Activated T-helper 1 cell treated with anti-CD3 and anti-CD28 coated beads, Interleukin-2, amount 50 U/mL, for 16 hours (primary cell): ENCODE results near the gene PDE2A.

Experiments used
- DNase-seq, 2 donors: peaks; one replicate each; pipeline ENCODE4 v3.0.0-alpha.2; 2020; ENCODE audit warnings: low read depth in 1 of 2, low spot score in 1 of 2

Gene PDE2A

GRCh38 chr11:72673943-72674828 lies at the start of gene PDE2A:
PDE2A (minus strand) TSS chr11:72674422; CDS start chr11:72674207, 215 bp downstream.
- DNase-seq, result no peak

- no peak for DNase-seq
These were observed 49.3 kb upstream of the PDE2A start for GRCh38 chr11:72723508-72723907.

- peak; percentile 66 for DNase-seq
These were observed 48.0 kb upstream of the PDE2A start for GRCh38 chr11:72722050-72722748.

GRCh38 chr11:72721689-72722049 lies 47.4 kb upstream of the PDE2A start:
- DNase-seq, result peak; percentile 13 to 17

- DNase-seq, result no peak
These were observed 47.1 kb upstream of the PDE2A start for GRCh38 chr11:72721276-72721675.

- DNase-seq, result no peak
These were observed 46.6 kb upstream of the PDE2A start for GRCh38 chr11:72720784-72721183.

- DNase-seq, result no peak
These were observed 45.8 kb upstream of the PDE2A start for GRCh38 chr11:72720047-72720446.

- no peak for DNase-seq
These were observed 45.3 kb upstream of the PDE2A start for GRCh38 chr11:72719551-72719950.

GRCh38 chr11:72719144-72719543 lies 44.9 kb upstream of the PDE2A start:
- DNase-seq, result no peak

- DNase-seq, result no peak
These were observed 43.9 kb upstream of the PDE2A start for GRCh38 chr11:72718101-72718501.

- no peak for DNase-seq
These were observed 42.7 kb upstream of the PDE2A start for GRCh38 chr11:72716788-72717435.

GRCh38 chr11:72716290-72716689 lies 42.1 kb upstream of the PDE2A start:
- no peak for DNase-seq

GRCh38 chr11:72712841-72713240 lies 38.6 kb upstream of the PDE2A start:
- DNase-seq, result no peak

- no peak for DNase-seq
These were observed 38.0 kb upstream of the PDE2A start for GRCh38 chr11:72712168-72712751.

GRCh38 chr11:72711141-72711540 lies 36.9 kb upstream of the PDE2A start:
- DNase-seq, result no peak

GRCh38 chr11:72710278-72710677 lies 36.1 kb upstream of the PDE2A start:
- DNase-seq, result no peak

- DNase-seq, result no peak
These were observed 35.4 kb upstream of the PDE2A start for GRCh38 chr11:72709478-72710238.

GRCh38 chr11:72707032-72707431 lies 32.8 kb upstream of the PDE2A start:
- DNase-seq, result no peak

GRCh38 chr11:72706579-72706978 lies 32.4 kb upstream of the PDE2A start:
- DNase-seq, result no peak

- no peak for DNase-seq
These were observed 31.5 kb upstream of the PDE2A start for GRCh38 chr11:72705442-72706365.
